PC-3 (cell line): ENCODE data around the gene ARFIP1.

ENCODE experiments used
- CTCF ChIP-seq: fragments of 300-600 bp; sonication (generic); conservative IDR thresholded peaks from 2 replicates; pipeline ENCODE4 v1.5.1; 2017; ENCODE audit warnings: antibody characterized with exemption, low read depth, mild to moderate bottlenecking, low read length
- EZH2 ChIP-seq: fragments of 300-600 bp; sonication (generic); IDR thresholded peaks from one replicate; pipeline ENCODE4 v1.6.1; 2017; ENCODE audit warnings: antibody characterized with exemption, mild to moderate bottlenecking, low read length; ENCODE audit not compliant: unreplicated experiment

DNA sequence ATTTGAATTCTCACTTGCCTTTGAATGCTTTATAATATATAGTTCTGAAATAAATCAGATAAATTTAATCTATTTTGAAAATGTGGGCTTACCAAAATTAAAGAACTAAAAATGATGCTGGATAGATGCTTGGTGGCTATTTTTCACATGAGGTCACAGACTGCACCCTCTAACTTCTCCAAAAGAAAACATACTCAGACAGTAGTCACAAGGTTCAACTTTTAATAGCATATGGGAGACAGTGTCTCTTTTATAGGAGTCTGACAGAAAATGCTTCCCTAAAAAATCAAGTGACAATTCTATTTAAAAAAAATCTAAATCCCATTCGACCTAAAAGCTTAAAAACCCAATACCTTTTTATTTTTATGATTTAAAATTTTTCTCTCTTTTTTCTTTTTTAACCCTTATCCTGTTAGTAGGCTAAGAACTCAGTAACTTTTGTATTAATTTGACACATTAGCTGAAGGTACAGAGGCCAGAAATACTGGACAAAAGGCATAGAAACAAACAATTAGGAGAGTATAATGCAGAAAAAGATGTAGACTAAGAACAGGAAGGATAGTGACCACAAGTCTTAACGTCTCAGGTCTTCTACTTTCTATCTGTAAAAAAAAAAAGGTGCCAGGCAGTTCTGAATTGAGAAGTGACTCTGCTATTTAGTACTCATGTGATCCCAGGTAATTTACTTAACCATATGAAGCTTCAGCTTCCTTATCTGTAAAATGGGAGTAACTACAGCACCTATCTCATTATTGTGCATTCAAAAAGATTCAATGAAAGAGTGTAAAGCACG lies 7.8 kb upstream of the ARFIP1 start:
- TF ChIP-seq CTCF (no peak), EZH2 (no peak)
